Measurements from ENCODE around the gene ARFGEF2. TPM values are rescaled to one million over a fixed set of nuclear protein-coding genes. Genes with fewer than 3 reads are reported as not detected.
A peak's percentile ranks its signal among the peaks of the same experiment; 100 is the strongest.
"Not testable (repeated sequence)": the region's sequence is repeated elsewhere in the genome, so short reads cannot be mapped to it uniquely, and the experiment has no call there.

Gene ARFGEF2
- total RNA-seq, 1 donor from 2014 or later, result 36.1 TPM

GRCh38 chr20:49006446-49006980 is 85.0 kb downstream of the ARFGEF2 start:
- DNase-seq (ENCODE audit: low read depth), result no peak
- peaks cover 12% of the 10 kb centered on the region for H3K36me3 ChIP-seq (ENCODE audit: control insufficient read depth, insufficient read depth, low read length)

GRCh38 chr20:49009899-49010631 is 88.6 kb downstream of the ARFGEF2 start:
- no peak overlapping the region for H3K4me3 ChIP-seq (ENCODE audit: low read depth, low read length)
- no peak for DNase-seq (ENCODE audit: low read depth)
- no peaks in the 10 kb centered on the region for H3K27me3 ChIP-seq (ENCODE audit: control insufficient read depth, insufficient read depth, low read length)
- H3K36me3 ChIP-seq (ENCODE audit: control insufficient read depth, insufficient read depth, low read length), result peaks cover 15% of the 10 kb centered on the region
- no peak for FAIRE-seq
- TF ChIP-seq, protein P1, sequence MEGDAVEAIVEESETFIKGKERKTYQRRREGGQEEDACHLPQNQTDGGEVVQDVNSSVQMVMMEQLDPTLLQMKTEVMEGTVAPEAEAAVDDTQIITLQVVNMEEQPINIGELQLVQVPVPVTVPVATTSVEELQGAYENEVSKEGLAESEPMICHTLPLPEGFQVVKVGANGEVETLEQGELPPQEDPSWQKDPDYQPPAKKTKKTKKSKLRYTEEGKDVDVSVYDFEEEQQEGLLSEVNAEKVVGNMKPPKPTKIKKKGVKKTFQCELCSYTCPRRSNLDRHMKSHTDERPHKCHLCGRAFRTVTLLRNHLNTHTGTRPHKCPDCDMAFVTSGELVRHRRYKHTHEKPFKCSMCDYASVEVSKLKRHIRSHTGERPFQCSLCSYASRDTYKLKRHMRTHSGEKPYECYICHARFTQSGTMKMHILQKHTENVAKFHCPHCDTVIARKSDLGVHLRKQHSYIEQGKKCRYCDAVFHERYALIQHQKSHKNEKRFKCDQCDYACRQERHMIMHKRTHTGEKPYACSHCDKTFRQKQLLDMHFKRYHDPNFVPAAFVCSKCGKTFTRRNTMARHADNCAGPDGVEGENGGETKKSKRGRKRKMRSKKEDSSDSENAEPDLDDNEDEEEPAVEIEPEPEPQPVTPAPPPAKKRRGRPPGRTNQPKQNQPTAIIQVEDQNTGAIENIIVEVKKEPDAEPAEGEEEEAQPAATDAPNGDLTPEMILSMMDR (IDR thresholded peaks at IDR 0.05; ENCODE audit: insufficient read depth, low read length, severe bottlenecking), result no peak

More at GRCh38 chr20:49006446-49006980, 85.0 kb downstream of the ARFGEF2 start:
- H3K4me3 ChIP-seq (ENCODE audit: low read depth, low read length), result no peak overlapping the region
- TF ChIP-seq, protein P1 (IDR thresholded peaks at IDR 0.05; ENCODE audit: insufficient read depth, low read length, severe bottlenecking), result no peak
- H3K27me3 ChIP-seq (ENCODE audit: control insufficient read depth, insufficient read depth, low read length), result no peaks in the 10 kb centered on the region
- no peak for FAIRE-seq

DNA sequence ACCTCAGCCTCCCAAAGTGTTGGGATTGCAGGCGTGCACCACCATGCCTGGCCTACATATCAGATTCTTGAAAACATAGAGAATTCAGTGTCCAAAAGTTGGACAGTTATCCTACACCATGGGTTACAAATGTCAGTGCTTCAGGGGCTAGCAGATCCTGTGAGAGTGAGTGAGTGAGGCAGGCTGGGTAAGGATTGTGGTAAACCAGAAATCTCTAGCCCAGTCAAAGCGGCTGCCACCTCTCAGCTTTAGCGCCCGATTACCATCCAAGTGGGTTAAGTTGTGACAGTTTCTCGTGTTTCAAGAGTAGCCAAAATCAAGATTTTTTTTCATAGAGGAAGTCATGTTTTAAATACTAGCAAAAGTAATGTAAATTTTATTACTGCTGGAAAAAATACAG is 102.7 kb downstream of the ARFGEF2 start:
- TF ChIP-seq, protein P1 (IDR thresholded peaks at IDR 0.05; ENCODE audit: insufficient read depth, low read length, severe bottlenecking), result no peak
- peaks cover 5% of the 10 kb centered on the region for H3K36me3 ChIP-seq (ENCODE audit: control insufficient read depth, insufficient read depth, low read length)

GRCh38 chr20:49028177-49028576 is 106.7 kb downstream of the ARFGEF2 start:
- not testable (repeated sequence) for FAIRE-seq; H3K4me3 ChIP-seq (ENCODE audit: low read depth, low read length); DNase-seq (ENCODE audit: low read depth); H3K27me3 ChIP-seq (ENCODE audit: control insufficient read depth, insufficient read depth, low read length)
- H3K36me3 ChIP-seq (ENCODE audit: control insufficient read depth, insufficient read depth, low read length), result peaks cover 10% of the 10 kb centered on the region

More for the DNA sequence above, 102.7 kb downstream of the ARFGEF2 start:
- H3K27me3 ChIP-seq (ENCODE audit: control insufficient read depth, insufficient read depth, low read length), result no peaks in the 10 kb centered on the region
- no peak overlapping the region for H3K4me3 ChIP-seq (ENCODE audit: low read depth, low read length)
- DNase-seq (ENCODE audit: low read depth) (no peak), FAIRE-seq (no peak)

GRCh38 chr20:49028684-49029083 is 107.2 kb downstream of the ARFGEF2 start:
- no peak for FAIRE-seq
- peak; percentile 4 for DNase-seq (ENCODE audit: low read depth)
- H3K4me3 ChIP-seq (ENCODE audit: low read depth, low read length), result no peak overlapping the region
- H3K27me3 ChIP-seq (ENCODE audit: control insufficient read depth, insufficient read depth, low read length), result no peaks in the 10 kb centered on the region
- peaks cover 12% of the 10 kb centered on the region for H3K36me3 ChIP-seq (ENCODE audit: control insufficient read depth, insufficient read depth, low read length)
- TF ChIP-seq, protein P1 (IDR thresholded peaks at IDR 0.05; ENCODE audit: insufficient read depth, low read length, severe bottlenecking), result peak; percentile 22

DNA sequence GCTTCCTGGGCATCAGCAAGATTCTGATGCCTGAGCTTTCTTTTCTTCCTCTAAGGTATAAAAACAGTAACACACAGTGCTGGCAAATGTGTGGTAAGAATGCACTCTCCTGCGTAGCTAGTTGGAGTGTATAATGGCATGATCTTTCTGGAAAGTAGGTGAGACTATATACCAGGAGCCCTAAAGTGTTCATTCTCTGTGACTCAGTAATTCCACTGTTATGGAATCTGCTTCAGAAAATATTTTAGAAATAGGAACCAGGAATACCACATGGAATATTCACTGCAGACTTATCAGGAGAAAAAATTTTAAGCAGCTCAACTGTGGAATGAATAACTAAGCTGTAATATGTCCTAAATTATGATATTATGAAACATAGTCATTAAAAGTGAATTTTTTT is 107.7 kb downstream of the ARFGEF2 start:
- Histone ChIP-seq H3K4me3 (ENCODE audit: low read depth, low read length) (no peak overlapping the region), H3K27me3 (ENCODE audit: control insufficient read depth, insufficient read depth, low read length) (no peaks in the 10 kb centered on the region), H3K36me3 (ENCODE audit: control insufficient read depth, insufficient read depth, low read length) (peaks cover 10% of the 10 kb centered on the region)
- TF ChIP-seq, protein P1 (IDR thresholded peaks at IDR 0.05; ENCODE audit: insufficient read depth, low read length, severe bottlenecking), result no peak
- no peak for DNase-seq (ENCODE audit: low read depth)
- FAIRE-seq, result no peak

Data from bronchial epithelial cell (primary cell).